Common myeloid progenitor, CD34-positive (primary cell): ENCODE data around the gene ASGR2.

Source experiments
- CTCF ChIA-PET: fragments of 350-600 bp; sonication (Branson Sonifier 250); formaldehyde crosslinking; loops from one replicate; lab custom pipeline; 2021; ENCODE audit warnings: antibody characterized with exemption; lab: Charles Lee
- POLR2A ChIA-PET: fragments of 350-600 bp; sonication (Branson Sonifier 250); formaldehyde crosslinking; loops from one replicate; lab custom pipeline; 2021; ENCODE audit warnings: antibody characterized with exemption; lab: Charles Lee
- DNase-seq, 3 donors: peaks; one replicate each; pipeline versions ENCODE4 v3.0.0 to v3.0.0-alpha.2; 2013
- H3K27ac ChIP-seq, 2 experiments: 1 replicate in 1 of 2; 2 replicates in 1 of 2; pipeline ENCODE4 v1.7.0; 2013; ENCODE audit warnings: inconsistent platforms in 2 of 2, low read length in 2 of 2, mild to moderate bottlenecking in 2 of 2, low read depth in 1 of 2, moderate library complexity in 1 of 2; ENCODE audit not compliant: severe bottlenecking in 2 of 2, insufficient read depth in 1 of 2, poor library complexity in 1 of 2
- H3K27me3 ChIP-seq, 5 experiments: replicated peaks in 2 of 5; 1 replicate in 3 of 5; 2 replicates in 2 of 5; pipeline versions ENCODE4 v1.6.1 to v1.7.0; 2013; ENCODE audit warnings: low read length in 4 of 5, mild to moderate bottlenecking in 2 of 5, moderate library complexity in 2 of 5, inconsistent platforms in 1 of 5; ENCODE audit not compliant: insufficient read depth in 5 of 5, control insufficient read depth in 4 of 5
- H3K36me3 ChIP-seq, 4 experiments: 1 replicate in 2 of 4; 2 replicates in 2 of 4; pipeline versions ENCODE4 v1.6.1 to v1.7.0; 2013; ENCODE audit warnings: low read length in 3 of 4, control low read depth in 1 of 4, mild to moderate bottlenecking in 1 of 4; ENCODE audit not compliant: control insufficient read depth in 4 of 4, insufficient read depth in 4 of 4
- H3K4me1 ChIP-seq, 4 experiments: 1 replicate in 3 of 4; 2 replicates in 1 of 4; pipeline versions ENCODE4 v1.6.1 to v1.7.1; 2013; ENCODE audit warnings: low read length in 3 of 4, mild to moderate bottlenecking in 3 of 4, control low read depth in 1 of 4, inconsistent platforms in 1 of 4, moderate library complexity in 1 of 4; ENCODE audit not compliant: control insufficient read depth in 4 of 4, insufficient read depth in 4 of 4; ENCODE audit errors: control extremely low read depth in 1 of 4
- H3K4me3 ChIP-seq, 7 experiments: 1 replicate in 4 of 7; 2 replicates in 3 of 7; pipeline versions ENCODE4 v1.5.1 to v1.7.0; 2013; ENCODE audit warnings: mild to moderate bottlenecking in 7 of 7, low read length in 6 of 7, moderate library complexity in 6 of 7, inconsistent platforms in 2 of 7, low read depth in 2 of 7, control low read depth in 1 of 7; ENCODE audit not compliant: insufficient read depth in 4 of 7, control insufficient read depth in 1 of 7; ENCODE audit errors: extremely low read depth in 1 of 7
- H3K9me3 ChIP-seq, 5 experiments: 1 replicate in 4 of 5; 2 replicates in 1 of 5; pipeline versions ENCODE4 v1.6.1 to v1.7.1; 2013; ENCODE audit warnings: low read length in 4 of 5, mild to moderate bottlenecking in 2 of 5, inconsistent platforms in 1 of 5, low read depth in 1 of 5, moderate library complexity in 1 of 5; ENCODE audit not compliant: control insufficient read depth in 4 of 5, insufficient read depth in 2 of 5; ENCODE audit errors: control extremely low read depth in 1 of 5
- WGBS: methylation state at CpG from one replicate; pipeline ENCODE4 v1.1.5; 2013; ENCODE audit not compliant: insufficient coverage; 5-methylcytosine and 5-hydroxymethylcytosine counted together

Gene ASGR2

DNA sequence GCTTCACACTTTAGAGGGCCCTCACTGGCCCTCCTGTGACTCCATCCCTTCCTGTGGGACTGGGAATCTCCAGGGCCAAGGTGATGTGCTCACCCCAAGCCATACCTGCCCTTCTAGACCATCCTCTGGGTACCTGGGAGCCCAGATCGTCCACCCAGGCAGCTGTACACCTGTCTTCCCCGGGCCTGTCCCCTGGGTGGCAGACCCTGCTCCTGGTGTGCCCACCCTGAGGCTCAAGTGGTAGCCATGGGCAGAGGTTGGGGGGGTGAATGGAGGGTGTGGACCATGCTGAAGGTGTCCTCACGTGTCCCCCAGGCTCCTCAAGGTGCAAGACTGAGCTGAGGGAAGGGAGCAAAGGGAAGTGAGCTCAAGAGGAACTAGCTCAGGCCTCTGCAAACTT is 43.9 kb downstream of the ASGR2 start:
- POLR2A ChIA-PET, result interaction anchor here (0.6 kb wide), 2 partner anchors 65 to 100 kb away, joined by 4 read pairs; no protein-coding TSS in a partner anchor
- Histone ChIP-seq H3K27me3 (no peaks in the 10 kb centered on the region), H3K27ac (no peak overlapping the region), H3K9me3 (peaks cover 0 to 19% (median 4%) of the 10 kb centered on the region in 5 experiments), H3K36me3 (no peaks in the 10 kb centered on the region), H3K4me3 (no peak overlapping the region), H3K4me1 (no peaks in the 10 kb centered on the region)
- CTCF ChIA-PET, result no interaction called here
- no peak for DNase-seq
- 100% methylated on average over 2 of the region's 3 CpGs for WGBS

DNA sequence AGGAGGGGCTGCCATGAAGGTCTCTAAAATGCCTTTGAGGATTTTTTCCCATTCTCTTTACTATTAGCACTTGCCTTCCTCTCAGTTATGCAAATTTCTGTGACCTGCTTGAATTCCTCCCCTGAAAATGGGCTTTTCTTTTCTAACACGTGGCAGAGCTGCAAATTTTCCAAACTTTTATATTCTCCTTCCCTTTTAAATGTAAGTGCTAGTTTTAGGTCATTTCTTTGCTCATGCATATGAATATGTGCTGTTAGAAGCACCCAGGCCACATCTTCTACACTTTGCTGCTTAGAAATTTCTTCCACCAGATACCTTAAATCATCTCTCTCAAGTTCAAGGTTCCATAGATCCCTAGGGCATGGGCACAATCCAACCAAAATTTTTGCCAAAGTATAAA is 46.4 kb downstream of the ASGR2 start:
- H3K36me3 ChIP-seq, result no peaks in the 10 kb centered on the region
- CTCF ChIA-PET, result no interaction called here
- H3K4me3 ChIP-seq, result no peak overlapping the region
- no peaks in the 10 kb centered on the region for H3K4me1 ChIP-seq
- no peak overlapping the region for H3K27ac ChIP-seq
- POLR2A ChIA-PET, result no interaction called here
- H3K9me3 ChIP-seq, result peaks cover 0 to 19% (median 4%) of the 10 kb centered on the region in 5 experiments
- no peak for DNase-seq
- WGBS, result no CpG with 5 or more reads among the region's 1 CpG
- H3K27me3 ChIP-seq, result peaks cover 0 to 3% (median 0%) of the 10 kb centered on the region in 5 experiments

DNA sequence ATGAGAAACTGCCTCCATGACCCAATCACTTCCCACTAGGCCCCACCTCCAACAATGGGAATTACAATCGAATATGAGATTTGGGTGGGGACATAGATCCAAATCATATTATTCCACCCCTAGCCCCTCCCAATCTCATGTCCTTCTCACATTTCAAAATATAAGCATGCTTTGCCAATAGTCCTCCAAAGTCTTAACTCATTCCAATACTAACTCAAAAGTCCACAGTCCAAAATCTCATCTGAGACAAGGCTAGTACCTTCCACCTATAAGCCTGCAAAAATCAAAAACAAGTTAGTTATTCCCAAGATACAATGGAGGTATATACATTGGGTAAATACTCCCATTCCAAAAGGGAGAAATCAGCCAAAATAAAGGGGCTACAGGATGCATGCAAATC is 47.4 kb downstream of the ASGR2 start:
- ChIA-PET CTCF (interaction anchor here (1.0 kb wide), 2 partner anchors 9 to 70 kb away, joined by 3 read pairs; no protein-coding TSS in a partner anchor), POLR2A (no interaction called here)
- Histone ChIP-seq H3K4me1 (no peaks in the 10 kb centered on the region), H3K27ac (no peak overlapping the region), H3K4me3 (no peak overlapping the region), H3K27me3 (peaks cover 0 to 3% (median 0%) of the 10 kb centered on the region in 5 experiments), H3K36me3 (no peaks in the 10 kb centered on the region), H3K9me3 (peaks cover 0 to 19% (median 4%) of the 10 kb centered on the region in 5 experiments)
- WGBS, result 100% methylated on average over 1 of the region's 1 CpG
- no peak for DNase-seq

DNA sequence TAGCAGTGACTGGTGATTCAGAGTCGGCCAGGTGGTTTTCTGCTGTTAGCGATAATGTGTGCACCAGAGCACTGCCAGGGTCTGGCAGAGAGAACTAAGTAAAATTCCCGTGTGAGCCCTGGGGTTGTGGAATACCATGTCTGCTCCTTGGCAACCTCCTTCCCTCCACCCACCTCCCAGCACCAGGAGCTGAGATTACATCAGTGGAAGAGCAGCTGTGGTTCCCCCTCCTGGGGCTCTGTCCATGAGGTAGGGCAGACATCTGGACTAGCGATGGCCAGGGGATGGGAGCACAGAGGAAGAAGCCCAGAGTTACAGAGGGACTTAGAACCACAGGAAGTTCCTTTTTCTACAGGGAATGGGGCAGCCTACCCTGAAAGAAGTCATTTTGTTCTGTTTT is 50.4 kb downstream of the ASGR2 start:
- Histone ChIP-seq H3K36me3 (no peaks in the 10 kb centered on the region), H3K27ac (no peak overlapping the region), H3K4me1 (peaks cover 0 to 4% (median 3%) of the 10 kb centered on the region in 4 experiments), H3K9me3 (peaks cover 0 to 19% (median 4%) of the 10 kb centered on the region in 5 experiments), H3K4me3 (no peak overlapping the region), H3K27me3 (peaks cover 0 to 6% (median 0%) of the 10 kb centered on the region in 5 experiments)
- ChIA-PET CTCF (interaction anchor here (1.2 to 1.7 kb wide), 2 partner anchors 11 to 14 kb away, joined by 4 read pairs; no protein-coding TSS in a partner anchor), POLR2A (no interaction called here)
- no peak for DNase-seq
- 83% methylated on average over 3 of the region's 4 CpGs for WGBS

DNA sequence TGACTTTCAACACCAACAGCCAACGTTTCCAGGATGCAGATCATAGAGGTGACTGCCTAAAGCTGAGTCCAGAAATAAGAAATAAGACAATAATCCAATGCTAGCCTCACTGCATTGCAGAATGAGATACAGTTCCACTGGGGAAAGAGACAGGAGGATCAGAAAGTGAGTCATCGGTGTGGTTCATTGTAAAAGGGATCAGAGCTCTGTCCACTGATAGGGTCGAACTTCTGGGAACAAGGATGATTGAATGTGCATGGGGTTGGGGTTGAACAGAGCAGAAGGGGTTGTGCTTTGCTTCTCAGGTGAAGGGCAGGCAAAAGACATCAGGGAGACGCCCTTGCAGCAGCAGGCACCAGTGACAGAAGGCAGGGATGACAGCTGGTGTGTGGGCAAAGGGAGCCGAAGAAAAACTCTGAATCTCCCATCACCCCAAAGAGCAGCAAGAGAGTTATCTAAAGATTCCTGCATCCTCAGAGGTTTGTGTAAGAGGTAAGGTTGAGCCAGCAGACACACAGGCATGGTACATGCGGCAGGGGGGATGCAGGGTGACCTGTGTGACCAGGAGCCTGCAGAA is 51.0 kb downstream of the ASGR2 start:
- H3K4me1 ChIP-seq, result peaks cover 0 to 4% (median 3%) of the 10 kb centered on the region in 4 experiments
- H3K36me3 ChIP-seq, result no peaks in the 10 kb centered on the region
- peaks cover 0 to 6% (median 0%) of the 10 kb centered on the region in 5 experiments for H3K27me3 ChIP-seq
- H3K9me3 ChIP-seq, result peaks cover 0 to 13% (median 4%) of the 10 kb centered on the region in 5 experiments
- ChIA-PET CTCF (interaction anchor here (1.1 to 1.7 kb wide), 3 partner anchors 9 to 15 kb away, joined by 4 to 6 read pairs (median 4); no protein-coding TSS in a partner anchor), POLR2A (no interaction called here)
- DNase-seq, result no peak
- WGBS, result 94% methylated on average over 5 of the region's 6 CpGs
- H3K27ac ChIP-seq, result no peak overlapping the region
- no peak overlapping the region for H3K4me3 ChIP-seq

DNA sequence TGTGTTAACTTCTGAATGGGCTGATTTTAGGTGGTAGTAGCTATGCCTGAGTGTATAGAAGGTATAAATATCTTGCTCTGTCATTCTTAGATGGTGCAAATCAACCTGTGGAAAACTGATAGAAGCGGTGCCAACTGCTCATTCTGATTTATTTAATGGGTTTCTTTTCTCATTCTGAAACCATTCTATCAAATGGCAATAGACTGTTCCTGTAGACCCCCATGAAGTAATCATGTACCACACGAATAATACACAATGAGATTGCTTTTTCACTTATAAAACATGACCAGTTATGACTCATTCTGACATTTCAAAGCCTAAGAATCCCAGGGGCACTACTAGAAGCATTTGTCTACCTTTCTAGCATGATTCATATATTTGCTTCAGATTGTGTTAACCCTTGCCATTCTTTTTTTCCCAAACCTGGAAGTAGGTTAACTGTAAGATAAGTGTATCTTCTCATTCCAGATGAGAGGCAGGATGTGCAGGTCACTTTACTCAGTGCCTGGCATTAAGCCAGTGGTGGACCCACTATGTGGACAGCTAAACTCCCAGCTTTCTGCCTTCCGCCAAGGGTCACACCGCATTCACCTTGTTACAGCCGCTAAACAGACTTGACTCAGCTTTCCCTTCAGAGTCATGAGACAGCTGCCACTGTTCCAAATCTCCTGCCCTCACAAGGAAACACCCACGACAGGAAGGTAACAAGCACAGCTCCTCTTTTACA is 54.3 kb downstream of the ASGR2 start:
- Histone ChIP-seq H3K27me3 (peaks cover 0 to 8% (median 0%) of the 10 kb centered on the region in 5 experiments), H3K4me1 (peaks cover 0 to 4% (median 3%) of the 10 kb centered on the region in 4 experiments), H3K4me3 (no peak overlapping the region), H3K9me3 (no peaks in the 10 kb centered on the region), H3K36me3 (no peaks in the 10 kb centered on the region), H3K27ac (no peak overlapping the region)
- DNase-seq, result peak in 2 of 3 donors; percentile 75 to 84
- ChIA-PET CTCF (interaction anchor here (2.0 to 19.4 kb wide), 2 partner anchors 15 to 76 kb away, joined by 5 to 374 read pairs; no protein-coding TSS in a partner anchor), POLR2A (no interaction called here)
- 67% methylated on average over 5 of the region's 6 CpGs for WGBS
